SK-N-SH (cell line): ENCODE data around the gene SYNE3. TPM values are rescaled to one million over a fixed set of nuclear protein-coding genes. Genes with fewer than 3 reads are reported as not detected.

ENCODE experiments used
- CTCF ChIA-PET: fragments of 300-600, 350-600 bp; formaldehyde crosslinking; extraction: SDS; loops from one replicate; lab custom pipeline; 2021; lab: Yijun Ruan, JAX
- POLR2A ChIA-PET: fragments of 350-600 bp; sonication (Branson Sonifier 250); formaldehyde crosslinking; extraction: SDS; loops from one replicate; lab custom pipeline; 2020; ENCODE audit warnings: antibody characterized with exemption, inconsistent platforms; lab: Yijun Ruan, JAX
- DNase-seq: peaks from one replicate; pipeline ENCODE4 v3.0.0; 2012
- H2AFZ ChIP-seq: fragments of 200-600 bp; sonication (generic); 2 replicates; pipeline ENCODE4 v1.8.1; 2016; ENCODE audit warnings: antibody characterized with exemption, mild to moderate bottlenecking, low read depth
- H3F3A ChIP-seq: fragments of 200-600 bp; sonication (generic); replicated peaks from 2 replicates; pipeline ENCODE3; 2016; ENCODE audit warnings: antibody characterized with exemption, mild to moderate bottlenecking; ENCODE audit not compliant: insufficient read depth
- H3K27ac ChIP-seq, 2 experiments: fragments of 200-500 bp in 1 of 2; fragments of 200-600 bp in 1 of 2; sonication (Bioruptor generic) in 1 of 2; sonication (generic), shearing (Covaris generic) in 1 of 2; 2 replicates each; pipeline versions ENCODE4 v1.5.1 to v1.6.1; 2014 to 2016; ENCODE audit warnings: low read depth in 2 of 2, inconsistent platforms in 1 of 2, low read length in 1 of 2, mild to moderate bottlenecking in 1 of 2, mixed read lengths in 1 of 2
- H3K27me3 ChIP-seq: fragments of 200-600 bp; sonication (generic), shearing (Covaris generic); 2 replicates; pipeline ENCODE4 v1.6.1; 2016; ENCODE audit warnings: mixed run types; ENCODE audit not compliant: insufficient read depth
- H3K36me3 ChIP-seq, 2 experiments: fragments of 200-500 bp in 1 of 2; fragments of 200-600 bp in 1 of 2; sonication (Bioruptor generic) in 1 of 2; sonication (generic) in 1 of 2; replicated peaks in 1 of 2; 2 replicates each; pipeline versions ENCODE3 to v1.5.1; 2014 to 2016; ENCODE audit warnings: low read length in 1 of 2, mild to moderate bottlenecking in 1 of 2; ENCODE audit not compliant: insufficient read depth in 2 of 2, control insufficient read depth in 1 of 2
- H3K4me1 ChIP-seq, 2 experiments: fragments of 200-500 bp in 1 of 2; fragments of 200-600 bp in 1 of 2; sonication (Bioruptor generic) in 1 of 2; sonication (generic), shearing (Covaris generic) in 1 of 2; 2 replicates each; pipeline versions ENCODE4 v1.5.1 to v1.6.1; 2014 to 2016; ENCODE audit warnings: low read depth in 1 of 2, low read length in 1 of 2, mixed run types in 1 of 2; ENCODE audit not compliant: insufficient read depth in 2 of 2, control insufficient read depth in 1 of 2
- H3K4me2 ChIP-seq: fragments of 200-600 bp; sonication (generic), shearing (Covaris generic); 2 replicates; pipeline ENCODE4 v1.6.1; 2017; ENCODE audit warnings: mixed run types
- H3K4me3 ChIP-seq, 2 experiments: fragments of 200-500 bp in 1 of 2; fragments of 200-600 bp in 1 of 2; sonication (Bioruptor generic) in 1 of 2; sonication (generic), shearing (Covaris generic) in 1 of 2; 2 replicates each; pipeline versions ENCODE4 v1.5.1 to v1.8.1; 2014 to 2016; ENCODE audit warnings: low read depth in 2 of 2, inconsistent platforms in 1 of 2, low read length in 1 of 2, mild to moderate bottlenecking in 1 of 2, mixed read lengths in 1 of 2, moderate library complexity in 1 of 2
- H3K79me2 ChIP-seq: fragments of 200-600 bp; sonication (generic); 2 replicates; pipeline ENCODE4 v1.8.1; 2017; ENCODE audit warnings: mild to moderate bottlenecking; ENCODE audit not compliant: insufficient read depth
- H3K9ac ChIP-seq: fragments of 200-600 bp; sonication (generic); 2 replicates; pipeline ENCODE4 v1.6.1; 2017; ENCODE audit warnings: mixed run types
- H3K9me2 ChIP-seq: fragments of 200-600 bp; sonication (generic); 2 replicates; pipeline ENCODE4 v1.6.1; 2017; ENCODE audit warnings: mixed run types
- H3K9me3 ChIP-seq: fragments of 200-600 bp; sonication (generic); 2 replicates; pipeline ENCODE4 v1.6.1; 2017; ENCODE audit warnings: mixed run types, mild to moderate bottlenecking, moderate library complexity
- H4K20me1 ChIP-seq: fragments of 200-600 bp; sonication (generic); 2 replicates; pipeline ENCODE4 v1.6.1; 2017; ENCODE audit warnings: mild to moderate bottlenecking, mixed run types; ENCODE audit not compliant: insufficient read depth
- CHD2 ChIP-seq: fragments of 150-350 bp; IDR thresholded peaks from 2 replicates; pipeline ENCODE4 v1.6.1; 2018; ENCODE audit warnings: low read length; ENCODE audit not compliant: partially characterized antibody
- FOXM1 ChIP-seq: IDR thresholded peaks from 2 replicates; pipeline ENCODE4 v1.4.0; 2012; ENCODE audit warnings: low read depth, mild to moderate bottlenecking
- RAD21 ChIP-seq: IDR thresholded peaks from 2 replicates; pipeline ENCODE4 v1.6.1; 2012; ENCODE audit warnings: mild to moderate bottlenecking, low read length
- RXRA ChIP-seq: IDR thresholded peaks from 2 replicates; pipeline ENCODE4 v1.4.0; 2012; ENCODE audit warnings: low read depth, mild to moderate bottlenecking, borderline replicate concordance
- TEAD4 ChIP-seq: IDR thresholded peaks from 2 replicates; pipeline ENCODE4 v1.4.0; 2012; ENCODE audit warnings: mild to moderate bottlenecking, borderline replicate concordance; ENCODE audit not compliant: insufficient read depth
- YY1 ChIP-seq: IDR thresholded peaks from 2 replicates; pipeline ENCODE4 v1.4.0; 2012; ENCODE audit warnings: low read depth, mild to moderate bottlenecking
- WGBS: methylation state at CpG from one replicate; pipeline ENCODE4 v1.1.6; 2017; ENCODE audit warnings: low lambda C conversion rate; 5-methylcytosine and 5-hydroxymethylcytosine counted together
- polyA plus RNA-seq, 3 experiments: library from polyadenylated mRNA; depleted of rRNA; stranded (reverse); fragments of >200 nt; gene quantifications; 2 replicates each; pipeline ENCODE4 v1.2.3, GENCODE V29; 2012
- TF ChIP-seq, protein P1 (sequence below): IDR thresholded peaks from 2 replicates; pipeline ENCODE4 v1.6.1; 2012; ENCODE audit warnings: mild to moderate bottlenecking, low read depth, low read length, moderate library complexity
- TF ChIP-seq, protein P2 (sequence below): IDR thresholded peaks from 2 replicates; pipeline ENCODE4 v1.4.0; 2012; ENCODE audit warnings: low read depth, borderline replicate concordance
- TF ChIP-seq, protein P3 (sequence below): fragments of 200-600 bp; sonication (generic); IDR thresholded peaks from 2 replicates; pipeline ENCODE4 v1.6.1; 2017; ENCODE audit warnings: antibody characterized with exemption, mild to moderate bottlenecking, moderate library complexity

Gene SYNE3
- polyA plus RNA-seq, 1 of the 3 experiments (the other 2 are of a cell fraction), result 2.0 TPM

DNA sequence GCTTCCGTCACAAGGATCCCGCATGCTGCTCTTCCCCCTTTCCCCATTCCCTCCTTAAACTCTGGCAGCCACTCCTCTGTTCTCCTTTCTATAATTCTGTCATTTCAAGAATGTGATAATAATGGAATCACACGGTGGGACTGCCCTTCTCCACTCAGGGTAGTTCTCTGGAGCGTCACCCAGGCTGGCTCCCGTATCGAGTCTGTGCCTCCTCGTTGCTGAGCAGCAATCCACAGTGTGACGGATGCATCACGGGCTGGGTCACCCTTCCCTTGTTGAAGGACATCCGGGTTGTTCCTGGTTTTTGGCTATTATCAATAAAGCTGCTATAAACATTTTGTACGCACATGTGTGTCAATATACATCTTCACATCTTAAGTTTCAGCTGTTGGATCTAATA, 5.7 kb upstream of the SYNE3 start (continued):
- TF ChIP-seq, protein P1, sequence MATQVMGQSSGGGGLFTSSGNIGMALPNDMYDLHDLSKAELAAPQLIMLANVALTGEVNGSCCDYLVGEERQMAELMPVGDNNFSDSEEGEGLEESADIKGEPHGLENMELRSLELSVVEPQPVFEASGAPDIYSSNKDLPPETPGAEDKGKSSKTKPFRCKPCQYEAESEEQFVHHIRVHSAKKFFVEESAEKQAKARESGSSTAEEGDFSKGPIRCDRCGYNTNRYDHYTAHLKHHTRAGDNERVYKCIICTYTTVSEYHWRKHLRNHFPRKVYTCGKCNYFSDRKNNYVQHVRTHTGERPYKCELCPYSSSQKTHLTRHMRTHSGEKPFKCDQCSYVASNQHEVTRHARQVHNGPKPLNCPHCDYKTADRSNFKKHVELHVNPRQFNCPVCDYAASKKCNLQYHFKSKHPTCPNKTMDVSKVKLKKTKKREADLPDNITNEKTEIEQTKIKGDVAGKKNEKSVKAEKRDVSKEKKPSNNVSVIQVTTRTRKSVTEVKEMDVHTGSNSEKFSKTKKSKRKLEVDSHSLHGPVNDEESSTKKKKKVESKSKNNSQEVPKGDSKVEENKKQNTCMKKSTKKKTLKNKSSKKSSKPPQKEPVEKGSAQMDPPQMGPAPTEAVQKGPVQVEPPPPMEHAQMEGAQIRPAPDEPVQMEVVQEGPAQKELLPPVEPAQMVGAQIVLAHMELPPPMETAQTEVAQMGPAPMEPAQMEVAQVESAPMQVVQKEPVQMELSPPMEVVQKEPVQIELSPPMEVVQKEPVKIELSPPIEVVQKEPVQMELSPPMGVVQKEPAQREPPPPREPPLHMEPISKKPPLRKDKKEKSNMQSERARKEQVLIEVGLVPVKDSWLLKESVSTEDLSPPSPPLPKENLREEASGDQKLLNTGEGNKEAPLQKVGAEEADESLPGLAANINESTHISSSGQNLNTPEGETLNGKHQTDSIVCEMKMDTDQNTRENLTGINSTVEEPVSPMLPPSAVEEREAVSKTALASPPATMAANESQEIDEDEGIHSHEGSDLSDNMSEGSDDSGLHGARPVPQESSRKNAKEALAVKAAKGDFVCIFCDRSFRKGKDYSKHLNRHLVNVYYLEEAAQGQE, result no peak
- TF ChIP-seq YY1 (no peak), FOXM1 (no peak), CHD2 (no peak), RXRA (no peak), RAD21 (no peak), TEAD4 (no peak)
- TF ChIP-seq, protein P2, sequence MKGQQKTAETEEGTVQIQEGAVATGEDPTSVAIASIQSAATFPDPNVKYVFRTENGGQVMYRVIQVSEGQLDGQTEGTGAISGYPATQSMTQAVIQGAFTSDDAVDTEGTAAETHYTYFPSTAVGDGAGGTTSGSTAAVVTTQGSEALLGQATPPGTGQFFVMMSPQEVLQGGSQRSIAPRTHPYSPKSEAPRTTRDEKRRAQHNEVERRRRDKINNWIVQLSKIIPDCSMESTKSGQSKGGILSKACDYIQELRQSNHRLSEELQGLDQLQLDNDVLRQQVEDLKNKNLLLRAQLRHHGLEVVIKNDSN, result no peak
- TF ChIP-seq, all 33 proteins: peak for 0

DNA sequence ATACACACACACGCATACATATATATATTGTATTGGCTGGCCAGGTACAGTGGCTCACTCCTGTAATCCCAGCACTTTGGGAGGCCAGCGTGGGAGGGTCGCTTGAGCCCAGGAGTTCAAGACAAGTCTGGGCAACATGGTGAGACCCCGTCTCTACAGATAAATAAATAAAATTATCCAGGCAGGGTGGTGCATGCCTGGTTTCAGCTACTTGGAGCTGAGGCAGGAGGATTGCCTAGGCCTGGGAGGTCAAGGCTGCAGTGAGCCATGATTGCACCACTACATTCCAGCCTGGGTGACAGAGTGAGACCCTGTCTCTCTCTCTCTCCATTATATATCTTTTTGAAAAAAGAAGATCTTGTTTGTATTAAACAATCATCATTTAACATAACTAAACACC, 4.6 kb upstream of the SYNE3 start:
- Histone ChIP-seq H3K27me3 (no peaks in the 10 kb centered on the region), H3K79me2 (no peaks in the 10 kb centered on the region; the same call in 1 of the 2 replicates), H3F3A (peaks cover 28% of the 10 kb centered on the region), H3K36me3 (no peaks in the 10 kb centered on the region), H3K4me3 (no peak overlapping the region), H3K4me2 (no peak overlapping the region), H3K27ac (no peak overlapping the region), H3K9me3 (no peaks in the 10 kb centered on the region), H3K4me1 (peaks cover 35 to 58% of the 10 kb centered on the region in 2 experiments), H3K9ac (no peak overlapping the region), H2AFZ (no peak overlapping the region), H3K9me2 (no peaks in the 10 kb centered on the region), H4K20me1 (no peaks in the 10 kb centered on the region)
- 95% methylated on average over 4 of the region's 4 CpGs for WGBS
- TF ChIP-seq, protein P3, sequence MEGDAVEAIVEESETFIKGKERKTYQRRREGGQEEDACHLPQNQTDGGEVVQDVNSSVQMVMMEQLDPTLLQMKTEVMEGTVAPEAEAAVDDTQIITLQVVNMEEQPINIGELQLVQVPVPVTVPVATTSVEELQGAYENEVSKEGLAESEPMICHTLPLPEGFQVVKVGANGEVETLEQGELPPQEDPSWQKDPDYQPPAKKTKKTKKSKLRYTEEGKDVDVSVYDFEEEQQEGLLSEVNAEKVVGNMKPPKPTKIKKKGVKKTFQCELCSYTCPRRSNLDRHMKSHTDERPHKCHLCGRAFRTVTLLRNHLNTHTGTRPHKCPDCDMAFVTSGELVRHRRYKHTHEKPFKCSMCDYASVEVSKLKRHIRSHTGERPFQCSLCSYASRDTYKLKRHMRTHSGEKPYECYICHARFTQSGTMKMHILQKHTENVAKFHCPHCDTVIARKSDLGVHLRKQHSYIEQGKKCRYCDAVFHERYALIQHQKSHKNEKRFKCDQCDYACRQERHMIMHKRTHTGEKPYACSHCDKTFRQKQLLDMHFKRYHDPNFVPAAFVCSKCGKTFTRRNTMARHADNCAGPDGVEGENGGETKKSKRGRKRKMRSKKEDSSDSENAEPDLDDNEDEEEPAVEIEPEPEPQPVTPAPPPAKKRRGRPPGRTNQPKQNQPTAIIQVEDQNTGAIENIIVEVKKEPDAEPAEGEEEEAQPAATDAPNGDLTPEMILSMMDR, result no peak
- POLR2A ChIA-PET, result interaction anchor here (1.9 kb wide), 1 partner anchor 13 kb away, joined by 10 read pairs; the partner anchor contains the start of gene GLRX5
- DNase-seq, result no peak
- CTCF ChIA-PET, result interaction anchor here (9.6 kb wide), 1 partner anchor 76 kb away, joined by 97 read pairs; no protein-coding TSS in a partner anchor
